Measurements from ENCODE around the gene CHSY3. TPM values are rescaled to one million over a fixed set of nuclear protein-coding genes. Genes with fewer than 3 reads are reported as not detected.

CHSY3 gene
- 4.8 TPM for total RNA-seq
- long read RNA-seq, partial matches to known transcripts: 2 of 5 reads
- long read RNA-seq, other reads (novel, unspliced or antisense): 3 of 5 reads

DNA sequence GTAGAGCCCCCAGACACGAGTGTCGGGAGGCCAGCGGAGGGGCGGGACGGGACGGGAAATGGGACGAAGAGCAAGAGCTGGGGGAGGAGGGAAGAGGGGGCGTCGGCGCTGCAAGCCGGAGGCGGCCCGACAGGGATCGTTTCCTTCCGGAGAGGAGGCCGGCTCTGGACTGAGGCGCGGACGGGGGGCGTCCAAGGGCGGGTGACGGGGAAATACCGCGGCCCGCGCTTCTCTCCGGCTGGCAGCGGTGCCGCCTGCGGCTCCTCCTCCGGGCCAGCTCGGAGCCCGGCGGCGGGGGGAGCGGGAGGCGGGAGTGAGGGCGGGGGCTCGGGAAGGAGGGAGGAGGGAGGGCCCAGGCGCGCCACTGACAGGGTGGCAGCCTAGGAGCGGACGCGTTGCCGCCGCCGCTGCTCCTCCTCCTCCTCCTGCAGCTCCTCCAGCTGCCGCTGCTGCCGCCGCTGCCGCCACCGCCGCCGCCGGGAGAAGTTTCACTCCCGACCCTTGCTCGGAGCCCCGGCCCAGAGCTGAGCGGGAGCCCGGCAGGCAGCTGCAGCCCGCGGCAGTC is at the start of gene CHSY3:
CHSY3 (plus strand) TSS at position 364 of the 565 bp plus-strand sequence.
- DNase-seq (ENCODE audit: low spot score): peak; percentile 92

DNA sequence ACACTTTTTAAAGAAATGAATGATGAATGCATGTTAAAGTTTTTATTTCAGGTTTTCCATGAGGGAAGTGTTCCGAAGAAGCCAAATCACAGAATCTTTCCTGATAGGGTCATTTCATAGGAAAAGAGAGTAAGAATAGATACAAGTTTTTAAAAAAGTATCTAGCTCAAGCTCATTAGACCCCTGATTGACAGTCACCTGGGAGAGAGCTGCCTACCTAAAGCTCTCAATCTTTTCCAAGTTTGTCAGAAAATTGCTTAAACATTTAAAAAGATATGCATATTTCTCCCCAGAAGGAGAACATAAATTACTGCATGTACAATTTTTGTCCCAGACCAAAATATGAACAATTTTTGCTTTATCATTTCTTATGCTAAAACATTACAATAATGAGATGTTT is 47.9 kb upstream of the CHSY3 start:
- DNase-seq (ENCODE audit: low spot score): no peak

DNA sequence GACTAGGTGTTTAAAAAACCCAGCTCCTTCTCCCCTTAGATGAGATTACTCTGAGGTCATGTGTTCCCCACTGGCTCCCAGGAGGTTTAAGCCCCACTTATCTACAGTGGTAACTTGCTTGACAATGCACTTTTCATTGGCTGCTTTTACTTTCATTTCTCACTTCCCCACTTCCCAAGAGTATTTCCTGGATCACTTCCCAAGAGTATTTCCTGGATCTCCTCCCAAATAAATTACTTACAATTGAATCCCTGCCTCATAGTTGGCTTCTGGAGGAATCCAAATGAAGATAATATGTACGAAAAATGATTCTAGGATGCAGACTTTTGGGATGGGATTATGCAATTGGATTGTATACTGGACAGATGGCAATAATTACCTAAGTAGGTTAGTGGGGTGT is 47.1 kb upstream of the CHSY3 start:
- no peak for DNase-seq (ENCODE audit: low spot score)

DNA sequence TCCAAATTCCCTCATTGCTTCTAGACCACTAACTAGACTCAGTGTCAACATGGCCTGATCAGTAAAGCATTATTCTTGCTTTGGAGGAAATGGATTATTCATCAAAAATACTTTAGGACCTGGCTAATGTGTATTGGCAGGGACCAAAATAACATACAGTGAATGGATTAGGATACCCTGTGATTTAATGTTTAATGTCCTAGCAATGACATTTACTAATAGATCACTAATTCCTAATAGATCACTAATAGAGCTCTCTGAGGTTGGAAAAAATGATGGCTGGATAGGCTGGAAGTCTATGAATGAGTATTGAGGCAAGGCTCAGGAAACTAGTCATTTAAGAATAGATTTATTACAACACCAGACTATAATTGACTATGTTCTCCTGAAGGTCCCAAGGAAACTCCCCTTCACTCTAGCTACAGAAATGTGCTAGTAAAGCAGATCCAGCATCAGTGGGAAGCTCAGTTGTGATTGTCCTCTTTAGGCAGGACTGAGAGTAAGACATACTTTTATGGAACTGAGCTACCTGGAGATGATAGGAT is 46.1 kb upstream of the CHSY3 start:
- DNase-seq (ENCODE audit: low spot score): no peak

- no peak for DNase-seq (ENCODE audit: low spot score)
Observed at GRCh38 chr5:129884322-129884721, 19.9 kb upstream of the CHSY3 start.

GRCh38 chr5:129899454-129899853 is 4.8 kb upstream of the CHSY3 start:
- DNase-seq (ENCODE audit: low spot score): no peak

- DNase-seq (ENCODE audit: low spot score): no peak
Observed at GRCh38 chr5:129902816-129903215, 1.4 kb upstream of the CHSY3 start.

DNA sequence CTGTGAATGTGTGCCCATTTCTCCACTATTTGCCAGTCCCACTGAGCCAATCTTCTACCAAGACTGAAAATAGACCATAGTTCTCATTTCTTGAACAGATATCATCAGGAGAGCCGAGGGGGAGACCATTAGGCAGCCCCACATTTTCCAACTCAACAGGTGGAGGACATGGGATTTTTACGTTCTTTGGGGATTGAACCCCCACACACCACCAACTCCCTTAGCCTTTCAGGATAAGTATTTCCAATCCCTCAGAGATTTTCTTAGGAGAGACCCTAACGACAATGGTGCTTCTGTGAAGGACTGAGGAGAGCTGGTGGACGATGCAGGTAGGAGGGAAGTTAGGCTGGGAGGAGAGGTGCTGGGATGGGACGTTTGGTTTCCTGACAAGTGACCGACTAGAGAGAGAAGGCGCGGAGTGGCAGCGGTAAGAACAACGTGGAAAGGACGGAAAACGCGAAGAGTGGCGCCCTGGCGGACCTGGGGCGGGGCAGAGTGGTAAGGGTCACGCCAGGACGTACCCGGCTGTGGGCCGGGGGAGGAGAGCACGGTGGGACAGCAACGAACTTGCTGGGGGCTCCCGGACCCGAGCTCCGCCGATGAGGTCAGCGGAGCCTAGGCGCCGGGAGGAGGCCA is 681 bp upstream of the CHSY3 start:
- no peak for DNase-seq (ENCODE audit: low spot score)

- DNase-seq (ENCODE audit: low spot score): no peak
Observed at GRCh38 chr5:129904667-129905472, 605 bp downstream of the CHSY3 start.

DNA sequence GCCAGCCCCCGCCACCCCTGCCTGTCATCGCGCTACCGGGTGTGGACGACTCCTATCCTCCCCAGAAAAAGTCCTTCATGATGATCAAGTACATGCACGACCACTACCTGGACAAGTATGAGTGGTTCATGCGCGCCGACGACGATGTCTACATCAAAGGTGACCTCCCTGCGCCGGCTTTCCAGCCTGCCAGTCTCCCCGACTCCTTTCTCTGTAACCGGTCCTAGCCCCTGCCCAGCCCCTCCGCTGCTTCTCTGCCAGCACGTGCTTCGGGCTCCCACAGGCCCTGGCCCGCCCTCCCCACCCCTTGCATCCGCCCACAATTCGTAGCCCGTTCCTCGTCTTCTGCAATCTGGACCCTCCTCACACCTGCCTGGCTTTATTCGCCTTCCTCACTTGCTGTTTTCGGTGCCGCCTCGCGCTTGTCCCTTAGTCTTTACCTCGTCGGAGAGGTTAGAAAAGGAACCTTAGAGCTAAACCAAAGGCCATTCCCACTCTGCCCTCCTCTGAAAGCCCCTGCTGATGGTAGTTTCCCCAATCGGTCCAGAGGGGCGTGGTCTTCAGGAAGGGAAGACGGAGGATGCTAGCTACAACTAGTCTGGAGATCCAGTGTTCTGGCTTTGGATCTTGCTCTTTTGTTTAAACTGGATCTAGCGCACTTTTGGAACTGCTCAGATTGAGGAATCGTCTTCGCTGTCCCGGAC is 1.4 kb downstream of the CHSY3 start:
- DNase-seq (ENCODE audit: low spot score): no peak

DNA sequence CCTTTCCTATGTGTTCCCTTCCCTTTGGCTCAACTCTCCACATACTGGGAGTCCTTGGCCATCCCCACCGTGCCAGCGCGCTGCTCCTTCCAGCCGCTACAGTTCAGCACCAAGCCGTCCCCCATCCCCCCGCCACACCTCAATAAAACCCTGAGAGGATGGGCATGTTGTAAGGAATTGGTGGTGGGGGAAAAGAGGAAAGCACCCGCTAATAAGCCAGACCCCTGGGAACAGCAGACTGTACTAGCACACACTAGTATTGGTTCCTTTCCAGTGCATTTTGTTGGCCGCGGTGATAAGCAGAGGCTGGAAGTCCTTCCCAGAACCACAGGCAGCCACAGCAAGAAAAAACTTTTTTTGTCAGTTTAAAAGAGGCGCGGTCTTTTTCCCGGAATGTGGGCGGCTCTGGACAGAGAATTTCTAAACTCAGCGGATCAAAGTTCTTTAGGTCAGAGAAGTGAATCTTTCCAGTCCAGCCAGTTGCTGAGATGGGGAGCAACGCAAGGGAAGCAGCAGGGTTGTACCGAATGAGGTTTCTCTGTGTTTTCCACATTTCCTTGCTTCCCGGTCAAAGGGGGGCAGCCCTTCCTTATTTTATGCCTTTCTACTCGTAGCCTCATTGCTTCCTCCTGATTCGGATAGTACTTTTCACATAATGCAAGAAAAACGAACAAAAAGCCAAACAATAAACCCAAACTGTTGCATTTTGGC is 2.1 kb downstream of the CHSY3 start:
- no peak for DNase-seq (ENCODE audit: low spot score)

DNA sequence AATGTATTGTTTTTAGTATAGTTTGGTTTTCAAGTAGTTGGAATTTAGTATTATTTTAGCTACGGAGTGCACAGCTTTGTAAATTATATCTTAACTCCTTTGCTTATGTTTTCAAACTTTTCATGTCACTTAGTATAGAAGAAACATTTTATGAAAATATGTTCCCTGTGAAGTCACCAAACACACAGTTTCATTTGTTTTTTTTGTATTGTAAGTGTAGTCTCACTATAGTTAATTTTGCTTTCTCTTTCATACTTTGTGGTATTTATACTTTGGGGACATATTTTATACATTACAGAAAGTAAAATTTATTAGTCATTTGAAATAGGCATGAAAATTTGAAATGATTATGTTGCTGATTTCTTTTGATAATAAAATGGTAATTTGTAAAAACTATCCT is 5.0 kb downstream of the CHSY3 start:
- DNase-seq (ENCODE audit: low spot score): no peak

- DNase-seq (ENCODE audit: low spot score): no peak
Observed at GRCh38 chr5:129912601-129913255, 8.5 kb downstream of the CHSY3 start.

GRCh38 chr5:129915415-129915814 is 11.2 kb downstream of the CHSY3 start:
- DNase-seq (ENCODE audit: low spot score): no peak

DNA sequence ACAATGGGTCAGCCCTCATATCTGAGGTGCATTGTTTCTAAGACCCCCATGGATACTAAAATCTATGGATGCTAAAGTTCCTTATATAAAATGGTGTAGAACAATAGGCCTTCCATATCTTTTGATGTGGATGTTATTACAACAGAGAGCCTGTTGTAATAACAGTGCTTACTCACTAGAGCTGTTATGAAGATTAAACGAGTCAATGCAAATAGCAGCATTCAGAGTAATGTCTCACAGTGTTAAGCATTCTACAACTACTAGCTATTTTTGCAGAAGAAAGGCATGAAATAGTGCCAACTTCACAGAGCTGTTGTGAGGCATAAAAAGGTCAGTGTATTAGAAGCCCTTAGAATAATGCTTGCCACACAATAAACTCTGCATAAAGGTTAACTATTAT is 13.0 kb downstream of the CHSY3 start:
- no peak for DNase-seq (ENCODE audit: low spot score)

DNA sequence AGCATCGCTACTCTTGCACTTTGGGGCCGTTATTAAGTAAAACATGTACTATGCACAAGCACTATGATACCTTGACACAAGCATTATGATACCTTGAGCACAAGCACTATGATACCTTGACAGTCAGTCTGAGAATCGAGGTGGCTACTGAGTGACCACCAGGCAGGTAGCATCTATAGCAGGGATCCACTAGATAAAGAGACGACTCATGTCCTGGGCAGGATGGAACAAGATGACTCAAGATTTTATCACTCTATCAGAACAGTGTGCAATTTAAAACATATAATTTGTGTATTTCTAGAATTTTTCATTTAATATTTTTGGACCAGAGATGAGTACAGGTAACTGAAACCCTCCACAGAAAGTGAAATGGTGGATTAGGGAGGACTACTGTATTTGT is 16.9 kb downstream of the CHSY3 start:
- no peak for DNase-seq (ENCODE audit: low spot score)

- no peak for DNase-seq (ENCODE audit: low spot score)
Observed at GRCh38 chr5:129930221-129930620, 26.0 kb downstream of the CHSY3 start.

- no peak for DNase-seq (ENCODE audit: low spot score)
Observed at GRCh38 chr5:129935626-129936025, 31.4 kb downstream of the CHSY3 start.

DNA sequence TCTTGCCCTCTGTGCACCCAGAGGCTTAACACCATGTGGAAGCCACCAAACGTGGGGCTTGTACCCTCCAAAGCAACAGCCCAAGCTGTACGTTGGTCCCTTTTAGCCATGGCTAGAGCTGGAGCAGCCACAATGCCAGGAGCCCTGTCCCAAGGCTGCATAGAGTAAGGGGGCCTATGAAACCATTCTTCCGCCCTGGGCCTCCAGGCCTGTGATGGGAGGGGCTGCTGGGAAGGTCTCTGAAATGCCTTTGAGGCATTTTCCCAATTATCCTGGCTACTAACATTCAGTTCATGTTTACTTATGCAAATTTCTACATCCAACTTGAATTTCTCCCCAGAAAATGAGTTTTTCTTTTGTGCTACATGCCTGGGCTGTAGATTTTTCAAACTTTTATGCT is 33.8 kb downstream of the CHSY3 start:
- DNase-seq (ENCODE audit: low spot score): no peak

GRCh38 chr5:129943936-129944335 is 39.7 kb downstream of the CHSY3 start:
- DNase-seq (ENCODE audit: low spot score): no peak

All from mesenteric fat pad (tissue), 1 donor.